Measurements from ENCODE around the gene SPEN.

DNA sequence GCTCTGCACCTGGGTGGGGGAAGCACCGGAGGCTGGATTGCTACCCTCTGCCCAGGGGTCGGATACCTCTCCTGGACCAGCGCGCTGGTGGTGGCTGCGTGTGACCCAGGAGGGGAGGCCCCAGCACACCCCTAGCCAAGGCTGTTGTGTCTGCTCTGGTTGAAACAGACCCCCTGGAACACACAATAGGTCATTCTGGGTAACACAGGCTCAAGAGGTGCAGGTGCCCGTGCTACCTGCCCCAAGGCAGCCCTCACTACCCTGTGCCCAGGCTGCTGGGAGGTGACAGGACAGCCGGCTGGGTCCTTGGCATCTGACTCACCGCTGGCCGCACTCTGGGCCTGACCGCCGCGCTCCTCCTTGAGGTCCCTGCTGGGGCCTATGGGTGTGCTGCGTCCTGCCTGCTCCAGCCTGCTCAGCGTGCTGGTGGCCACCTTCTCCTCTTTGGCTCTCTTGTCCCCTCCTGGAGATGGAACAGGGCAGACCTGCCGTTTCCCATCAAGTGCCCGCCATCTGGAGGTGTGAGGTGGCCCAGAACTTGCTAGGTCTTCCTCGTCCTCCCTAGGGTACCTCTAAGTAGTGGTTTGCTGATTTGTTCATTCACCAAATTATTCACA, 98.4 kb downstream of the SPEN start:
- TF ChIP-seq, protein P1, sequence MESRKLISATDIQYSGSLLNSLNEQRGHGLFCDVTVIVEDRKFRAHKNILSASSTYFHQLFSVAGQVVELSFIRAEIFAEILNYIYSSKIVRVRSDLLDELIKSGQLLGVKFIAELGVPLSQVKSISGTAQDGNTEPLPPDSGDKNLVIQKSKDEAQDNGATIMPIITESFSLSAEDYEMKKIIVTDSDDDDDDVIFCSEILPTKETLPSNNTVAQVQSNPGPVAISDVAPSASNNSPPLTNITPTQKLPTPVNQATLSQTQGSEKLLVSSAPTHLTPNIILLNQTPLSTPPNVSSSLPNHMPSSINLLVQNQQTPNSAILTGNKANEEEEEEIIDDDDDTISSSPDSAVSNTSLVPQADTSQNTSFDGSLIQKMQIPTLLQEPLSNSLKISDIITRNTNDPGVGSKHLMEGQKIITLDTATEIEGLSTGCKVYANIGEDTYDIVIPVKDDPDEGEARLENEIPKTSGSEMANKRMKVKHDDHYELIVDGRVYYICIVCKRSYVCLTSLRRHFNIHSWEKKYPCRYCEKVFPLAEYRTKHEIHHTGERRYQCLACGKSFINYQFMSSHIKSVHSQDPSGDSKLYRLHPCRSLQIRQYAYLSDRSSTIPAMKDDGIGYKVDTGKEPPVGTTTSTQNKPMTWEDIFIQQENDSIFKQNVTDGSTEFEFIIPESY (IDR thresholded peaks at IDR 0.05; ENCODE audit: borderline replicate concordance, low read depth), result no peak
- TF ChIP-seq, protein P2, sequence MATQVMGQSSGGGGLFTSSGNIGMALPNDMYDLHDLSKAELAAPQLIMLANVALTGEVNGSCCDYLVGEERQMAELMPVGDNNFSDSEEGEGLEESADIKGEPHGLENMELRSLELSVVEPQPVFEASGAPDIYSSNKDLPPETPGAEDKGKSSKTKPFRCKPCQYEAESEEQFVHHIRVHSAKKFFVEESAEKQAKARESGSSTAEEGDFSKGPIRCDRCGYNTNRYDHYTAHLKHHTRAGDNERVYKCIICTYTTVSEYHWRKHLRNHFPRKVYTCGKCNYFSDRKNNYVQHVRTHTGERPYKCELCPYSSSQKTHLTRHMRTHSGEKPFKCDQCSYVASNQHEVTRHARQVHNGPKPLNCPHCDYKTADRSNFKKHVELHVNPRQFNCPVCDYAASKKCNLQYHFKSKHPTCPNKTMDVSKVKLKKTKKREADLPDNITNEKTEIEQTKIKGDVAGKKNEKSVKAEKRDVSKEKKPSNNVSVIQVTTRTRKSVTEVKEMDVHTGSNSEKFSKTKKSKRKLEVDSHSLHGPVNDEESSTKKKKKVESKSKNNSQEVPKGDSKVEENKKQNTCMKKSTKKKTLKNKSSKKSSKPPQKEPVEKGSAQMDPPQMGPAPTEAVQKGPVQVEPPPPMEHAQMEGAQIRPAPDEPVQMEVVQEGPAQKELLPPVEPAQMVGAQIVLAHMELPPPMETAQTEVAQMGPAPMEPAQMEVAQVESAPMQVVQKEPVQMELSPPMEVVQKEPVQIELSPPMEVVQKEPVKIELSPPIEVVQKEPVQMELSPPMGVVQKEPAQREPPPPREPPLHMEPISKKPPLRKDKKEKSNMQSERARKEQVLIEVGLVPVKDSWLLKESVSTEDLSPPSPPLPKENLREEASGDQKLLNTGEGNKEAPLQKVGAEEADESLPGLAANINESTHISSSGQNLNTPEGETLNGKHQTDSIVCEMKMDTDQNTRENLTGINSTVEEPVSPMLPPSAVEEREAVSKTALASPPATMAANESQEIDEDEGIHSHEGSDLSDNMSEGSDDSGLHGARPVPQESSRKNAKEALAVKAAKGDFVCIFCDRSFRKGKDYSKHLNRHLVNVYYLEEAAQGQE (IDR thresholded peaks at IDR 0.05; ENCODE audit: low read depth, low read length), result no peak
- TF ChIP-seq, protein P3, sequence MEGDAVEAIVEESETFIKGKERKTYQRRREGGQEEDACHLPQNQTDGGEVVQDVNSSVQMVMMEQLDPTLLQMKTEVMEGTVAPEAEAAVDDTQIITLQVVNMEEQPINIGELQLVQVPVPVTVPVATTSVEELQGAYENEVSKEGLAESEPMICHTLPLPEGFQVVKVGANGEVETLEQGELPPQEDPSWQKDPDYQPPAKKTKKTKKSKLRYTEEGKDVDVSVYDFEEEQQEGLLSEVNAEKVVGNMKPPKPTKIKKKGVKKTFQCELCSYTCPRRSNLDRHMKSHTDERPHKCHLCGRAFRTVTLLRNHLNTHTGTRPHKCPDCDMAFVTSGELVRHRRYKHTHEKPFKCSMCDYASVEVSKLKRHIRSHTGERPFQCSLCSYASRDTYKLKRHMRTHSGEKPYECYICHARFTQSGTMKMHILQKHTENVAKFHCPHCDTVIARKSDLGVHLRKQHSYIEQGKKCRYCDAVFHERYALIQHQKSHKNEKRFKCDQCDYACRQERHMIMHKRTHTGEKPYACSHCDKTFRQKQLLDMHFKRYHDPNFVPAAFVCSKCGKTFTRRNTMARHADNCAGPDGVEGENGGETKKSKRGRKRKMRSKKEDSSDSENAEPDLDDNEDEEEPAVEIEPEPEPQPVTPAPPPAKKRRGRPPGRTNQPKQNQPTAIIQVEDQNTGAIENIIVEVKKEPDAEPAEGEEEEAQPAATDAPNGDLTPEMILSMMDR (IDR thresholded peaks at IDR 0.05), result no peak
